AG09309 (cell line): Measurements from ENCODE around the gene COMMD4.
"Not testable (repeated sequence)": the region's sequence is repeated elsewhere in the genome, so short reads cannot be mapped to it uniquely, and the experiment has no call there.

ENCODE experiments used
- DNase-seq: peaks from one replicate; pipeline ENCODE4 v3.0.0-alpha.2; 2010; ENCODE audit warnings: low read depth
- H3K4me3 ChIP-seq: 2 replicates; pipeline ENCODE4 v1.5.1; 2011; ENCODE audit warnings: mild to moderate bottlenecking, low read depth, low read length, moderate library complexity; ENCODE audit not compliant: control insufficient read depth
- TF ChIP-seq, protein P1 (sequence below): IDR thresholded peaks from 2 replicates; pipeline ENCODE4 v1.5.1; 2011; ENCODE audit warnings: mild to moderate bottlenecking, low read depth, low read length, inconsistent platforms; ENCODE audit not compliant: insufficient read depth, control insufficient read depth; ENCODE audit errors: missing control alignments

The COMMD4 gene

DNA sequence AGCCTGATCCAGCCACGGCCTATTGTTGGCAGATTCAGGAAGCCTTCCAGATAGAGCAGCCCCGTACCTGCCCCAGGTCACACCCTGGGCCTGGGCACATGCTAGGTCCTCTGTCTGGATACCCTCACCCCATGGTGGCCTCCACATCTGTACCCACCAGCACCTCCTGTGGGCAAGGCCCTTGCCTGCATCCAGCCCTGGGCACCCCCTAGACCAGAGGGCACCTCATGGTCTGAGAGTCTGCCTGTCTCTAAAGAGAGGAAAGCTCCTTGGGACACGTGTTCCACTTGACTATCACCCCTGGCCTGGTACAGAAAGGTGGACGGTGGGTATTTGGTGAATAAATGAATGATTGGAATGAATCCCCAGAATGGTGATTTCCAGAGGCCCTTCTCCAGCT, 8.9 kb upstream of the COMMD4 start:
- no peak overlapping the region for H3K4me3 ChIP-seq
- TF ChIP-seq, protein P1, sequence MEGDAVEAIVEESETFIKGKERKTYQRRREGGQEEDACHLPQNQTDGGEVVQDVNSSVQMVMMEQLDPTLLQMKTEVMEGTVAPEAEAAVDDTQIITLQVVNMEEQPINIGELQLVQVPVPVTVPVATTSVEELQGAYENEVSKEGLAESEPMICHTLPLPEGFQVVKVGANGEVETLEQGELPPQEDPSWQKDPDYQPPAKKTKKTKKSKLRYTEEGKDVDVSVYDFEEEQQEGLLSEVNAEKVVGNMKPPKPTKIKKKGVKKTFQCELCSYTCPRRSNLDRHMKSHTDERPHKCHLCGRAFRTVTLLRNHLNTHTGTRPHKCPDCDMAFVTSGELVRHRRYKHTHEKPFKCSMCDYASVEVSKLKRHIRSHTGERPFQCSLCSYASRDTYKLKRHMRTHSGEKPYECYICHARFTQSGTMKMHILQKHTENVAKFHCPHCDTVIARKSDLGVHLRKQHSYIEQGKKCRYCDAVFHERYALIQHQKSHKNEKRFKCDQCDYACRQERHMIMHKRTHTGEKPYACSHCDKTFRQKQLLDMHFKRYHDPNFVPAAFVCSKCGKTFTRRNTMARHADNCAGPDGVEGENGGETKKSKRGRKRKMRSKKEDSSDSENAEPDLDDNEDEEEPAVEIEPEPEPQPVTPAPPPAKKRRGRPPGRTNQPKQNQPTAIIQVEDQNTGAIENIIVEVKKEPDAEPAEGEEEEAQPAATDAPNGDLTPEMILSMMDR, result no peak
- DNase-seq, result no peak

DNA sequence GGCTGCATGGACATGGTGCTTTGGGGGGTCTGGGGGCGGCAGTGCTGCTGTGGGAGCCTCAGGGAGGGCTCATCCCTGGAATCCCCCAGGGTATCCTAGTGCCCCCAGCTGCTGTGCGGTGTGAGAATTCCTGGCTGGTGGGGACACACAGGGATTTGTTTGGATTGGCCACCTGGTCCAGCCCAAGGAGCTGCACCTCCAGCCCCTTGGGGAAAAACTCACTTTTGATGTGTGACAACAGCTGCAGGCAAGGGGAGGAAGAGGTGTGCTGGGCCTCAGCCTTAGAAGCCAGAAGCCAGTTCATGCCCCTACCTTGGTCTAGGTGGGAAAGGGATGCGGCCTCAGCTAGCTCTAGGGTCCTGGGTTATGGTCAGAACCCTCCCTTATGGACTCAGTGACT, 8.4 kb upstream of the COMMD4 start:
- H3K4me3 ChIP-seq, result no peak overlapping the region
- TF ChIP-seq, protein P1, result no peak
- DNase-seq, result no peak

DNA sequence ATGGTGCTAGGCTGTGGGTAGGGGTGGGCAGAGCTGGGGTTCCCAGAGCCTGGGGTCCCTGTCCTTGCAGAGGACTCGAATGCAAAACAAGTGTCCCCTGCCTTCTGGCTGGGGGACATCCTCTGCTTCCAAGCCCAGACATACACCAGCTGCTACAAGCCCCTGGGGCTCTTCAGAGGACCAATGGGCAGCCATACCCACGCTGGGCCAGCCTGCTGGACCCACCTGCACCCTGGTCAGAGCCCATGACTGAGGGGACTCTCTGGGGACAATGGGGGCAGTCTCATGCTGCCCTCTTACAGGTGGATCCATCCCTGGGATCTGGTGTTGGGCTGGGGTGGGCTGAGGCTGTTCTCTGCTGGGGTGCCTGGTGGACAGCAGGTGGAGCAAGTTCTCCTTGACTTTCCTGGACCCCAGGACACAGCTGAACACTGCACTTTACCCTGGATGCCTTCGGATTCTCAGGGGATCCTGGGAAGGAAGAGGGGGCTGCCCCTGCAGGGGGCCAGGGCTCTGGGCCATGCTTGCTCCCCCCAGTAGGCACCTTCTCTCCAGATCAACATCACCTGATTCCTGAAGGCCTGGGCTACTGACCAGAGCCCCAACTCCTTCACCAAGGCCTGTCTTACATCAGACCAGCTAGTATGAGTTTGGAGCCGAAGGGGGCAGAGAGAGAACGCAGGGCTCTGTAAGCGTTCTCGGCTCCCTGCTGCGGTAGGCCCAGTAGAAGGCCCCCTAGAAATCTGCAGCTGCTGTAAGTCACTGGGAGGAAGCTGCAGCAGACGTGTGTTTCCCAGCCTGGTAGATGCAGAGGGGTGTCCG, 7.2 kb upstream of the COMMD4 start:
- TF ChIP-seq, protein P1, result no peak

GRCh38 chr15:75329571-75329970, 6.3 kb upstream of the COMMD4 start:
- H3K4me3 ChIP-seq, result no peak overlapping the region
- no peak for DNase-seq
- TF ChIP-seq, protein P1, result no peak

More for the DNA sequence above, 7.2 kb upstream of the COMMD4 start:
- no peak overlapping the region for H3K4me3 ChIP-seq
- DNase-seq, result no peak

- DNase-seq, H3K4me3 ChIP-seq: not testable (repeated sequence)
These were observed 3.8 kb upstream of the COMMD4 start for GRCh38 chr15:75332093-75332492.

- H3K4me3 ChIP-seq, DNase-seq: not testable (repeated sequence)
These were observed 2.0 kb upstream of the COMMD4 start for GRCh38 chr15:75333654-75334419.

DNA sequence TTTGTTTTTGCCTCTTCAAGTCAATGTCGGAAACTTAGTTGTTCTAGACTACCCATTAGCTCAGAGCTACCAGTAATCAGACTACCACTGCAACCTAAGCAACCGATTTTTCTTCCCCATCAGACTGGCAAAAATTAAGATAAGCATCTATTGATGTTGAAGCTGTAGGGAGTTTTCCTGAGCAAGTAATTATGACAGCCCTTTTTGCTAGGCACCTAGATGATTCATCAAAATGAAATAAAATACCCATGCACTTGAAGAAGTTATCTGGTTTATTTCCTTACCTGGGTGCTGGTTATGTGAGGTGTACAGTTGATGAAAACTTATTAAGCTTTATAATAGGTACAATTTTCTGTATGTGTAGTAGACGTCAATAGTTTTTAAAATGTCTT, 554 bp upstream of the COMMD4 start:
- DNase-seq, result no peak
- peak overlapping the region; percentile 81 for H3K4me3 ChIP-seq
- TF ChIP-seq, protein P1, result no peak
